GM18508 (cell line): ENCODE results near the gene ARMC12.

Experiments
- ATAC-seq: cut with Tn5 transposase; IDR thresholded peaks from one replicate; pipeline ENCODE4 v1.9.1; 2021; ENCODE audit warnings: moderate number of reproducible peaks; ENCODE audit not compliant: insufficient read depth, unreplicated experiment

The ARMC12 gene

GRCh38 chr6:35769211-35769610, 32.4 kb downstream of the ARMC12 start:
- ATAC-seq, result no peak

GRCh38 chr6:35771343-35771627, 34.5 kb downstream of the ARMC12 start:
- ATAC-seq, result no peak

- no peak for ATAC-seq
Observed at GRCh38 chr6:35774116-35774794, 37.4 kb downstream of the ARMC12 start.

GRCh38 chr6:35775031-35775430, 38.2 kb downstream of the ARMC12 start:
- ATAC-seq, result no peak

- no peak for ATAC-seq
Observed at GRCh38 chr6:35776364-35777215, 39.8 kb downstream of the ARMC12 start, which contains the start of gene CLPSL2. Gene CLPSL2 (plus strand): TSS chr6:35776598. CDS start chr6:35776619, 21 bp downstream.

DNA sequence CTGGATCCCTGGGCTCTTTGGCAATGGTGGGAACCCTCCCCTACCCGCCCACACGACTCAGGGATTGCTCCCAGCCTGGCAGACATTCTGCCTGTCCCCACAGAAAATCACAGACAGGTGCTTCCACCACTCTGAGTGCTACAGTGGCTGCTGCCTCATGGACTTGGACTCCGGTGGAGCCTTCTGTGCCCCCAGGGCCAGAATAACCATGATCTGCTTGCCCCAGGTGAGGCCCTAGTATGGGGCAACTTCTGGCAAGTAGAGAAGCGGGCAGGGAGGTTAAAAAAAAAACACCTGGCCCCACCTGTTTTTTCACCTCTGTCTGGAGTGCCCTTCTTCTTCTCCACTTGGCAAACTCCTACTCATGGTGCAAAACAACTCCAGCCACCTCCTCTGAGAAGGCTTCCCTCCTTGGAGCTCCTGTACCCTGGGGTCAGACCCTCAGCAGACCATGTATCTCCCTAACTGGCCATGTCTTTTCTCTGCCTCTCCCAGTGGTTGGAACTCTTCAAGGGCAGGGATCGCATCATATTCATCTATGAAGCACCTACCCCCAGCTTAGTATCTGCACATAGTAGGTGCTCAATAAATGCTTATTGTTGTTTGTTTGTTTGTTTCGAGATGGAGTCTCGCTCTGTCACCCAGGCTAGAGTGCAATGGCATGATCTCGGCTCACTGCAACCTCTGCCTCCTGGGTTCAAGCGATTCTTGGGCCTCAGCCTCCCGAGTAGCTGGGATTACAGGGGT, 40.7 kb downstream of the ARMC12 start:
- no peak for ATAC-seq

DNA sequence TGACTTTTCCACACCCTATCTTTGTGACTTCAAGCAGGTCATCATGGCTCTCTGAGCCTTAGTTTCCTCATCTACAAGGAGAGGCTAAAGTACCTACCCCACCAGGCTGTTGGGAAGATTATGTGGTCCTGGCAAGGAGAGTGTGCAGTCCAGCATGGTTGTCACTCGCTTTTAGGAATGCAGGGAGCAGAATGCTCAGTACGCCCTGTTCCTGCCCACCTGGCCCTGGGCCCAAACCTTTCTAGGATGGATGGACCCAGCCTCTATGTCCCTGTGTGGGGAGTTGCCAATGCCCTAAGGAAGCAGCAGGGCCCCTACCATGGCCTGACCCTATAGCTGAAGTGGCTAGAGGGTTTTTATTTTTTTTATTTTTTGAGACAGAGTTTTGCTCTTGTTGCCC, 41.6 kb downstream of the ARMC12 start:
- ATAC-seq, result no peak

GRCh38 chr6:35780719-35781118, 43.9 kb downstream of the ARMC12 start, which contains the start of gene CLPSL1:
Gene CLPSL1 (plus strand): TSS chr6:35781019. CDS start chr6:35781111, 92 bp downstream.
- no peak for ATAC-seq

- ATAC-seq, result no peak
Observed at GRCh38 chr6:35781290-35781689, 44.5 kb downstream of the ARMC12 start.

GRCh38 chr6:35782424-35782823, 45.6 kb downstream of the ARMC12 start:
- ATAC-seq, result no peak

GRCh38 chr6:35784200-35784599, 47.4 kb downstream of the ARMC12 start:
- ATAC-seq, result no peak

DNA sequence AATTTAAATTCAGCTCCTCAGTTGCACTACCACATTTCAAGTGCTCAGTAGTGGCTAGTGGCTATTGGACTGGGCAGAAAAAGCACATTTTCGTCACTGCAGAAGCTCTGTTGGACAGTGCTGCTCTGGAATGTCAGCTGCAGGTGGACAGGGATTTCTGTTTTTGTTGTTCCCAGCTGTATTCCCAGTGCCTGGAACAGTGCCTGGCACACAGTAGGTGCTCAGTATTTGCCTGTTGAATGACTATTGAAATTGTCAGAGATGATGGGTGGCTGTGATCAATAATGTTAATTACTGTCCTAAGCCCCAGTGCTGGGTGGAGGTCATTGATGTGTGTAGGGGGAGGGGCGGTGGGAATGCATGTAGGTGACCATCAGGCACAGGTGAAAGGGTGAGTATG, 49.4 kb downstream of the ARMC12 start:
- ATAC-seq, result no peak

DNA sequence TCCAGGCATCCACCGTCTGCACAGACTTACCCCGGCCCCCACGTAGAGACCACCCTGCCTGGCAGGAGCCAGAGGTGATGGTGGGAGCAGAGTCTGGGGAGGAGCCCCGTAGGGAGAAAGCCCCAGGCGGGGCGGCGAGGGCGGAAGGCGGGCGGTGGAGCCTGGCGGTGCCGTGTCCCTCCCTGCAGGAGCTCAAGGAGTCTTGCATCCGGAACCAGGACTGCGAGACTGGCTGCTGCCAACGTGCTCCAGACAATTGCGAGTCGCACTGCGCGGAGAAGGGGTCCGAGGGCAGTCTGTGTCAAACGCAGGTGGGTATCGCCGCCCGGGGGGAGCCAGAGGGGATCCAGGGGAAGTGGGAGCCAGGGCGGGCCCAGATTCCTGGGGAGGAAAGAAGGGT, 50.0 kb downstream of the ARMC12 start:
- ATAC-seq, result no peak

DNA sequence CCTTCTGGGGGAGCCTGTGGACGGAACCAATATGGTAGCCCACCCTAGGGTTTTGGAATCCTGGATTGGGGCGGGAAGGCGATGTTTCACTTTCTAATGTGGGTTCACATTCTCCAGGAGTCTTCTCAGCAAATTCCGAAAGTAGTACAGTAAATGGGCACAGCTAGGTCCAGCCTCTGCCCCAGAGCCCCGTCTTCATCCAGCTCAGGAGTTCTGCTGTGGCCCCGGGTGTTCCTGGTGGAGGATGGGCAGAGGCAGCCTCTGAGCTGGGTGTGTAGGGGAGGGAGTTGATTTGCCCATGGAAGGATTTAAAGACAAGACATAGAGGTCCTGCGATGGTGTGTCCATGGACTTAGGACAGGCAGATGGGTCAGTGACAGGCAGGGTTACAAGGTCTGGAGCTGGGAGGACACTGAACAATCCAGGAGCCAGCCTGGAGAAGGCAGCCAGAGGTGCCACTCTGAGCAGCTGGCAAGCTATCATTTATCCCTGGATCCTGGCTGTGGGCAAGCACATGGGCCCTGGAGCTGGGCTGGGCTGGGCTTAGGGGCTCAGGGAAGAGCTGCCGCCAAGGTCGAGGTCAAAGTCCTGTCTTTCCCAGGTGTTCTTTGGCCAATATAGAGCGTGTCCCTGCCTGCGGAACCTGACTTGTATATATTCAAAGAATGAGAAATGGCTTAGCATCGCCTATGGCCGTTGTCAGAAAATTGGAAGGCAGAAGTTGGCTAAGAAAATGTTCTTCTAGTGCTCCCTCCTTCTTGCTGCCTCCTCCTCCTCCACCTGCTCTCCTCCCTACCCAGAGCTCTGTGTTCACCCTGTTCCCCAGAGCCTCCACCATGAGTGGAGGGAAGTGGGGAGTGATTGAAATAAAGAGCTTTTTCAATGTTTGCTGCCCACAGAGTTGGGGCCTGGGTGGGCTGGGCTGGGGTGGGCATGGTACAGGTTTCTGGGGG, 50.7 kb downstream of the ARMC12 start:
- ATAC-seq, result no peak

DNA sequence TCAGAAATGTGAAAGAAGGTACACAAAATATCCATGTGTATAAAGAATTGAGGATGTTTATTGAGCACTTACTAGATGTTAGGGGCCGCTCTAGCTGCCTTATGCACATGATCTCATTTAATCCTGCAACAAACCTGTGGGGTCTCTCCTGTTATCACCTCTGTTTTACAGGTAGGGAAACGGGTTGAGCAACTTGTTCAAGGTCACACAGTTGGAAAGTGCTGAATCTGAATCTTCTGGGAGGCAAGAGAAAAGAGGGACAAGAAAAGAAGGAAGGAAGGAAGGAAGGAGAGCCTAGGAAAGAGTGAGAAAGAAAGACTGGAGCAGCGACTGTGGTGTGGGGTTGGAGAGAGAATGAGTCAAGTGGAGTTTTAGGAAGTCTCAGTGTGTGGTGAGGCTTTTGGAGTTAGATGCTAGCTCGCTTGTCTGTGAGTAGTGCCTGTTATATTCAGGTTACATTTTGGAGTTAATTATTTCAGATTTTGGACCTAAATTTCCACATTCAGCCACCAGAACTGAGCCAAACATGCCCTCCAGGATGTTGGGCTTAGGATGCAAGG, 51.7 kb downstream of the ARMC12 start:
- ATAC-seq, result no peak

DNA sequence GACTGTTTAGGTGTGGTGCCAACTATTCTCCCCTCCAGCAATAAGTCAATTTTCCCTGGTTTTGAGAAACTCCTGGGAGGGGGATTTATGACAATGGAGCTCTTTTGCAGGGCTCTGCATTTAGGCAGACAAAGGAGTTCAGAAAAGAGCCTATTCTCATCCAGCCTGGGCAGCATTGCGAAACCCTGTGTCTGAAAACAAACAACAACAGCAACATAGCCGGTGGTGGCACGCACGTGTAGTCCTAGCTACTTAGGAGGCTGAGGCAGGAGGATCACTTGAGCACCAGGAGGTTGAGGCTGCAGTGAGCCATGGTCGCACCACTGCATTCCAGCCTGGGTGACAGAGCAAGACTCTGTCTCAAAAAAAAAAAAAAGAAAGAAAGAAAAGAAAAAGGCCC, 53.9 kb downstream of the ARMC12 start:
- ATAC-seq, result no peak

- ATAC-seq, result no peak
Observed at GRCh38 chr6:35794536-35795452, 58.0 kb downstream of the ARMC12 start.

DNA sequence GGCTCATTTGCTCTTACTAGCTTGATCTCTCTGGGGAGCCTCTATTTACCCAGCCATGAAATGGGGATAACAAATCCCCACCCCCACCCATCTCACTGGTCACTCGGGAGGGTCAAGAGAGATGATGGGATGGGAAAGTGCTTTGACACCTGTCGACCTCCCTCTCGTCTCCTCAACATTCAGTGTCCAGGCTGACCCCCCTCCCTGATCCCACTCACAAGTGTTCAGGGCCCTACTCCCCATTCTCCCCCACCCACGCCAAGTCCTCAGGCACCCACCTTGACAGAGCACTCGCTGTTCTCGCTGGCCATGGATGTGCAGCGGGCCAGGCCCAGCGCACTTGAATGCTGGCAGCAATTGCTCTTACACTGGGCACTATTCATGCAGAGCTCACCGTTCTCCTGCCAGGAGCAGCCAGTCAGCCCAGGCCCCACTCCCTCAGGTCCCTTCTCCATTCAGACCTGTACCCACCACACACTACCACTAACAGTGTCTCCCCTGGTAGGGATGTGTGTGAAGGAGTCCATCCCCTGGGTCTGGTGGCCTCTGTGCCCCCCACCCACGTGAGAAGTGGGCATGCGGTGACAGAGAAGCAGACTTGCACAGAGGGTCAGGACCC, 58.7 kb downstream of the ARMC12 start:
- no peak for ATAC-seq
